HG03097 (cell line): ENCODE results near the gene MSMO1.

Experiments used
- ATAC-seq: cut with Tn5 transposase; IDR thresholded peaks from one replicate; pipeline ENCODE4 v1.9.1; 2021; ENCODE audit not compliant: unreplicated experiment, low FRiP score

Gene MSMO1

GRCh38 chr4:165386328-165386727 lies 58.9 kb downstream of the MSMO1 start:
- ATAC-seq = no peak

GRCh38 chr4:165388756-165389155 lies 61.3 kb downstream of the MSMO1 start:
- ATAC-seq = no peak
